ENCODE measurements around the gene POLR3K. TPM values are rescaled to one million over a fixed set of nuclear protein-coding genes. Genes with fewer than 3 reads are reported as not detected.

POLR3K gene
- total and polyA plus RNA-seq, 11 donors: 4.1 to 20.3 (median 11.5) TPM

DNA sequence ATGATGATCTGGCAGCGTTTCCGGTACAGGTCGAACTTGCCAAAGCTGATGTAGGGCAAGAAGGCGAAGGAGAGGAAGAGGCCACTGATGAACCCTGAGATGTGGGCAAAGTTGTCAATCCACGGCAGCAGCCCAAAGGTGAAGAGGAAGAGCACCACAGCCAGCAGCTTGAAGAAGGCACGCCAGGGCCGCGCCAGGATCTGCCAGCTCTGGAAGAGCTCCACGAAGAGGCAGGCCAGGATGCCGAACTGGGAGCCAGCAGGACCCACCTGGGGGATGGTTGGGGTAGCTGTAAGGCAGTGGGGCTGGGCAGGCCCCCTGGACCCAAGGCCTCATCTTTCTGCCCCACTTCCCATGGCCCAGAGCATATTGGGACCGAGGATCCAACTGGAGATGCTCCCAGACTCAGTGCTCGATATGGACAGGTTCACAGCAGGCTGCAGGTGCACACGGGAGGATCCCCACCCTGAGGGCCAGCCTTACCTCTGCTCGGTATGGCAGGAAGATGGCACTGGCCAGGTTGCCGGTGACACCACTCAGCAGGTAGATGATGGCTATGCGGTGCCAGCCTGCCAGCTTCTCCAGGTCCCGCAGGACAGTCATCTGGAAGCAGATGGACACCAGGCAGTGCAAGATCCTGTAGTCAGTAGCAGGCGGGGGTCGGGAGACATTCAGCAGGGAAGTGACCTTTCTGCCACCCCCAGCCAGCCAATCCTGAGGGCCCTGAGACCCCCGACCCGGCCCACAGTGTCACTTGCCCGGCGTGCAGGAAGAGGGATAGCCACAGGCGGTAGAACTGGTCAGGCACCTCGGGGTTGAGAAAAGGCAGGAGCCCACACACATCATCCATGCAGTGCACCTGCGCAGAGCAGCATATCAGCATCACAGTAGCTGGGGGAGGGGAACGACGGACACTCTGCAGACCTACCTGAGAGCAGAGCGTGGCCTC is 5.4 kb upstream of the POLR3K start:
- no peak for ATAC-seq
- WGBS, 4 donors: 87 to 93% (median 89%) methylated on average over 26 to 29 of the region's 29 CpGs
- intact Hi-C loops (cut with DNase I): no loop called here
- DNase-seq: no peak
- Histone ChIP-seq H3K4me3 (no peak overlapping the region), H3K9me3 (no peaks in the 10 kb centered on the region), H3K27ac (no peak overlapping the region), H3K4me1 (peaks cover 0 to 12% (median 5%) of the 10 kb centered on the region in 12 donors), H3K36me3 (peaks cover 4 to 87% (median 82%) of the 10 kb centered on the region in 9 donors), H3K27me3 (no peaks in the 10 kb centered on the region)
- no peak for TF ChIP-seq POLR2A (IDR thresholded peaks at IDR 0.05)
- TF ChIP-seq, protein P1, sequence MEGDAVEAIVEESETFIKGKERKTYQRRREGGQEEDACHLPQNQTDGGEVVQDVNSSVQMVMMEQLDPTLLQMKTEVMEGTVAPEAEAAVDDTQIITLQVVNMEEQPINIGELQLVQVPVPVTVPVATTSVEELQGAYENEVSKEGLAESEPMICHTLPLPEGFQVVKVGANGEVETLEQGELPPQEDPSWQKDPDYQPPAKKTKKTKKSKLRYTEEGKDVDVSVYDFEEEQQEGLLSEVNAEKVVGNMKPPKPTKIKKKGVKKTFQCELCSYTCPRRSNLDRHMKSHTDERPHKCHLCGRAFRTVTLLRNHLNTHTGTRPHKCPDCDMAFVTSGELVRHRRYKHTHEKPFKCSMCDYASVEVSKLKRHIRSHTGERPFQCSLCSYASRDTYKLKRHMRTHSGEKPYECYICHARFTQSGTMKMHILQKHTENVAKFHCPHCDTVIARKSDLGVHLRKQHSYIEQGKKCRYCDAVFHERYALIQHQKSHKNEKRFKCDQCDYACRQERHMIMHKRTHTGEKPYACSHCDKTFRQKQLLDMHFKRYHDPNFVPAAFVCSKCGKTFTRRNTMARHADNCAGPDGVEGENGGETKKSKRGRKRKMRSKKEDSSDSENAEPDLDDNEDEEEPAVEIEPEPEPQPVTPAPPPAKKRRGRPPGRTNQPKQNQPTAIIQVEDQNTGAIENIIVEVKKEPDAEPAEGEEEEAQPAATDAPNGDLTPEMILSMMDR (IDR thresholded peaks at IDR 0.05): no peak

DNA sequence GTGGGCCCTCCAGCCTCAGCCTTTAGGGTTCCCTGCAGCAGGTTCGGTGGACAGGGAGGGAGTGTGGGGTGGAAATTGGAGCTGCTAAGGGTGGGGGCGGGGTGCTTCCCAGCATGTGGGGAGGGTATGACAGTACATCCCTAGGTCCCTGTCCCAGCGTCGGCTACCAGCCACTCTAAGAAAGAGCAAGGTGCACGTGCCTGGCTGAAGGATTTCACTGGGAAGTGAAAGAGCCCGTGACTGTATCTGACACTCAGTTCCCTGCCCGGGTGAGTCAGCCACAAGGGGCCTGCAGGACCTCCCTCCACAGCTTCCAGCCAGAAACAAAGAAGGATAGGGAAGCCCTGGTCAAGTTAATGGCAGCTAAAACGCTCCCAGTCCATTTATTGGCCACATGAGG is 4.3 kb upstream of the POLR3K start:
- H3K27me3 ChIP-seq: no peaks in the 10 kb centered on the region
- intact Hi-C loops (cut with DNase I): no loop called here
- H3K36me3 ChIP-seq: peaks cover under 1 to 76% (median 72%) of the 10 kb centered on the region in 9 donors
- TF ChIP-seq, protein P1 (IDR thresholded peaks at IDR 0.05): no peak
- TF ChIP-seq POLR2A (IDR thresholded peaks at IDR 0.05): no peak
- no peak for ATAC-seq
- no peak for DNase-seq
- no peak overlapping the region for H3K27ac ChIP-seq
- H3K4me3 ChIP-seq: no peak overlapping the region
- peaks cover 0 to 16% (median 6%) of the 10 kb centered on the region in 12 donors for H3K4me1 ChIP-seq
- no peaks in the 10 kb centered on the region for H3K9me3 ChIP-seq
- WGBS, 4 donors: 69 to 73% (median 72%) methylated on average over 8 of the region's 8 CpGs

- H3K27me3 ChIP-seq: no peaks in the 10 kb centered on the region
- H3K27ac ChIP-seq: no peak overlapping the region
- intact Hi-C loops (cut with DNase I): no loop called here
- no peak overlapping the region for H3K4me3 ChIP-seq
- peaks cover 0 to 26% (median 6%) of the 10 kb centered on the region in 12 donors for H3K4me1 ChIP-seq
- no peaks in the 10 kb centered on the region for H3K9me3 ChIP-seq
- ATAC-seq (no peak), DNase-seq (no peak)
- TF ChIP-seq, protein P1 (IDR thresholded peaks at IDR 0.05): no peak
- TF ChIP-seq POLR2A (IDR thresholded peaks at IDR 0.05): no peak
- peaks cover 0 to 63% (median 59%) of the 10 kb centered on the region in 9 donors for H3K36me3 ChIP-seq
- WGBS, 4 donors: 86 to 94% (median 87%) methylated on average over 12 to 17 of the region's 17 CpGs
Measured at GRCh38 chr16:56231-56927, 3.0 kb upstream of the POLR3K start.

DNA sequence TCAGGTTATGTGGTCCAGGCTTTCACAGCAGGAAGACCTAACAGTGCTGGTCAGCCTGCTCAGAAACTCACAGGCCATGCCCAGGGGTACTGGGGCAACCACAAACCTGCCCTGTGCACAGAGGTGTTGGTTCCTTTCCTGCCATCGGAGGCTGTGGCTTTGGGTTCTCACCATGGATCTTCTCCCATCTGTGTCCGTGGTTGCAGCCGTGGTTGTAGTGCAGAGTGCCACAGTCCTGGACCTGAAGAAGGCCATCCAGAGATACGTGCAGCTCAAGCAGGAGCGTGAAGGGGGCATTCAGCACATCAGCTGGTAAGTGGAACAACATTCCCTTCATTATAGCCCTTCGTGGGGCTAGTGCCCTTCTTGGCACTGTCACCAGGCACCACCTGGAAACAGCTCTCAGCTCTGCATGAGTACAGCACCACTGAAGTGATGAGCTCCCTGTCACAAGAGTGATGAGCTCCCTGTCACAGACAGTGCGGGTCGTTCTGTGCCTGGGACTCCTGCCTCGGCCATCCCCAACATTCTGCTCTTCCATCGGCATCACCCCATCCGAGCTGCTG is 2.2 kb upstream of the POLR3K start:
- intact Hi-C loops (cut with DNase I): no loop called here
- Histone ChIP-seq H3K4me1 (peaks cover 0 to 31% (median 8%) of the 10 kb centered on the region in 12 donors), H3K4me3 (no peak overlapping the region), H3K27ac (no peak overlapping the region), H3K36me3 (peaks cover 0 to 63% (median 54%) of the 10 kb centered on the region in 9 donors), H3K9me3 (no peaks in the 10 kb centered on the region), H3K27me3 (no peaks in the 10 kb centered on the region)
- TF ChIP-seq POLR2A (IDR thresholded peaks at IDR 0.05): no peak
- TF ChIP-seq, protein P1 (IDR thresholded peaks at IDR 0.05): no peak
- no peak for ATAC-seq
- WGBS, 4 donors: 84 to 89% (median 88%) methylated on average over 7 to 11 of the region's 11 CpGs
- DNase-seq: peak in 1 of 5 donors; percentile 43
